ENCODE measurements around the gene GPR143.

The GPR143 gene

DNA sequence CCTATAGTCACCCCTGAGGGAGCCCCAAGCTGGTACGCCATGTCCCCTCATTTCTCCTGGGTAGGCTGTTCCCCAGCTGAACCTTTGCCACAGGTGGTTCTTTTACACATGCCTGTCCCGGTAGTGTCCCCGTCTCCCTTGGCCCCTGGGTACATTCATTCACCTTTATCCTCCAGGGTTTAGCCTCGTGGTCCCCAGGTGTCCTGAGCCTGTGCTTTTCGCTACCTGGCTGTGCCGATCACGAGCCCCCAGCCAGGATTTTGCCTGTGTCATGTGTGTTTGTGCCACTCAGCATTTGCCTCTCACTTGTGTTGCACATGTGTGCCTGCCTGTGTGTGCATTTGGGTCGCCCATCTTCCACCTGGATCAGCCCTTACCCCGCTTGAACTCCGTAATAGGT is 57.6 kb downstream of the GPR143 start:
- Mint-ChIP-seq H3K4me3 (no peak overlapping the region), H3K36me3 (ENCODE audit: low read depth) (peaks cover 33% of the 10 kb centered on the region)
- no peak for ATAC-seq

DNA sequence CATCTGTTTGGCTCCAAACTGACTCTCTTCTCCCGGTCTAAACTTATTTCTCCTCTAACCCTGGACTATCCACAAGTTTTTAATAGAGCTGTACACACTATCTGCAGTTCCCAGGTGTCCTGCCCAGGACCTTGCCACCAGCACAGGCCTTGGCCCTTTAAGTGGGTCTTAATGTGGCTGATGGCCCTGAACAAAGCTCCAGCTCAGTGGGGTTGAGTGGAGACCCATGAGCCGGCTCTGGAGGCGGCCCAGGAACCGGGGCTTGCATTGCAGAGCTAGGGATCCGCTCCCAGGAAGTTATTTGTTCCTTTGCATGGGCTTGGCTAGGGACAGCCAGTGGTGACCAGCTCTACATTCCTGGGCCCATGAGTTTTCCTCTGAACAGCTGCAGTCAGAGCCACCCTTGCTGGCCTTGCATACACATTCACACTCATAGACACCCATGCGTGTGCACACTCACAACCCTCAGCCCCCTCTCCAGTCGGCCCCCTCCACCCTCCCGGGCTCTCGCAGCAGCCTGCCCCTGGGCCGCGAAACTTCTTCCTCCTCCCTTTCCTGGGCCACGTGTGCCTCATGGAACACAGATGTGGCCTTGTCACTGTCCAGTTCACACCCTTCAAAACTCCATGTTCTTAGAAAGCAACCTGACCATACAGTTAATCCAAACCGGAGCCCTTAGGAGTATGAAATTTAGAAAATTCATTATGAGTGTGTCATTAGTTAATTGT is 58.2 kb downstream of the GPR143 start:
- ATAC-seq (peak; percentile 23), DNase-seq (no peak)
- no peaks in the 10 kb centered on the region for H3K9me3 Mint-ChIP-seq
- H3K27me3 Mint-ChIP-seq: no peaks in the 10 kb centered on the region
- H3K27ac Mint-ChIP-seq: no peak overlapping the region
- peaks cover 6% of the 10 kb centered on the region for H3K4me1 Mint-ChIP-seq
- H3K36me3 Mint-ChIP-seq (ENCODE audit: low read depth): peaks cover 33% of the 10 kb centered on the region
- H3K4me3 Mint-ChIP-seq: no peak overlapping the region

More for the DNA sequence above, 57.6 kb downstream of the GPR143 start:
- Mint-ChIP-seq H3K27me3 (no peaks in the 10 kb centered on the region), H3K27ac (no peak overlapping the region), H3K9me3 (no peaks in the 10 kb centered on the region), H3K4me1 (peaks cover 6% of the 10 kb centered on the region)
- DNase-seq: no peak

DNA sequence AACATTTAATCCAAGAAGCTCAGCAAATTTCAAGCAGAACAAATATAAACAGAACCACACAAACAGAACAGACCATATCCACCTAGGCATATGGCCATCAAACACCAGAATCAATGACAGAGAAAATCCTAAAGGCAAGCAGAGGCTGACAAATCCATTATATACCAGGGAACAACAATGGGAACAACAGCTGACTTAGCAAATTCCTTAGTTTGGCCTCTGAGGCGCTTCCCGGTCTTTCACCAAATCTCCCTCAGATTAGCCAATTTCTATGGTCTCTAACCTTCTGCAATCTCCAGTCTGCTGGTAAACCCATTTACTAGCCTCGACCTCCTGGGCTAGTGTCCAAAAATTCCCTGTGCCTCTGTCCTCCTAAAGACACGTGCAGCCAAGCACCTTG is 59.2 kb downstream of the GPR143 start:
- H3K4me3 Mint-ChIP-seq: no peak overlapping the region

DNA sequence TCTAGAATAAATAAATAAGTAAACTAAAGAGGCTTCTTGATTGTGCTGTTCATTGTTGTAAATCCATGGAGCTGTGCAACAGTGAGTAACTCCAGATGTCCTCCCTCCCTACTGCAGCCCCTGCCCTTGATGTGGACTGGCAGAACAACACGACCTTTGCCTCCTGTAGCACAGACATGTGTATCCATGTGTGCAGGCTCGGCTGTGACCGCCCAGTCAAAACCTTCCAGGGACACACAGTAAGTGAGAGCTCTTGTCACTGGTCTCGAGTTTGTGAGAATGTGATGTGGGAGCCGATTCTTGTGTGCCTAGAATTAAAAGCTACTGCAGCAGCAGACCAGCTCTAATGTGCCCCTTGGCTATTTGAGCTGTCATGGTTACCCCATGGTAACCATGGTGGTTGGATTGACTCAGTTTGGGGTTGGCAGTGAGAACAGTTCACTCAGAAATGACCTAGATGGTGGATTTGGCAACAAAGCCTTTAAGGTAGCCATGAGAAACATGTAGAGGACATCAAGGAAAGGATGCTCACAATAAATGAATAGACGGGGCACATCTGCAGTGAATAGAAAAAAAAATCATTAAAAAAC is 60.7 kb downstream of the GPR143 start:
- Mint-ChIP-seq H3K9me3 (no peaks in the 10 kb centered on the region), H3K4me3 (no peak overlapping the region), H3K27me3 (no peaks in the 10 kb centered on the region), H3K36me3 (ENCODE audit: low read depth) (peaks cover 44% of the 10 kb centered on the region), H3K27ac (no peak overlapping the region), H3K4me1 (peaks cover 6% of the 10 kb centered on the region)
- ATAC-seq (no peak), DNase-seq (no peak)

More for the DNA sequence above, 59.2 kb downstream of the GPR143 start:
- Mint-ChIP-seq H3K27me3 (no peaks in the 10 kb centered on the region), H3K27ac (no peak overlapping the region), H3K9me3 (no peaks in the 10 kb centered on the region), H3K36me3 (ENCODE audit: low read depth) (peaks cover 38% of the 10 kb centered on the region), H3K4me1 (peaks cover 6% of the 10 kb centered on the region)
- DNase-seq: no peak
- no peak for ATAC-seq

DNA sequence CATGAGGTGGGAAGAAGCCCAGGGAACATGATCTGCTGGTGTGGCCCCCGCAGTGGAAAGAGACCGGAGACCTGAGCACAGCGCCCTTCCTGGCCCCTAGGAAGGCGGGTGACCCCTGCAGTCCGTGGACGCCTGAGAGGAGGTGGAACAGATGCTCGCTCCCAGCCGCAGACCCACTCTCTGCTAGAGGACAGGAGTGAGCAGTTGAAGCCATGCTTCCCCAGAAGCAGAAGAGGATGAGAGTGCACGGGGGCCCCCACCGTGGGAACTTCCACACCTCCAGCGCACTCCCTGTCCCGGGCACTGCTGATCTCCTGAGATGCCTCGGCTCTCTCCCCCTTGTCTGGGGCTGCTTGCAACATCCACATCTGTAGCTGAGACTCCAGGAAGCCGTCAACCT is 62.2 kb downstream of the GPR143 start:
- Mint-ChIP-seq H3K27me3 (no peaks in the 10 kb centered on the region), H3K4me3 (no peak overlapping the region), H3K36me3 (ENCODE audit: low read depth) (peaks cover 41% of the 10 kb centered on the region), H3K9me3 (no peaks in the 10 kb centered on the region), H3K4me1 (no peaks in the 10 kb centered on the region), H3K27ac (no peak overlapping the region)
- DNase-seq (no peak), ATAC-seq (no peak)

DNA sequence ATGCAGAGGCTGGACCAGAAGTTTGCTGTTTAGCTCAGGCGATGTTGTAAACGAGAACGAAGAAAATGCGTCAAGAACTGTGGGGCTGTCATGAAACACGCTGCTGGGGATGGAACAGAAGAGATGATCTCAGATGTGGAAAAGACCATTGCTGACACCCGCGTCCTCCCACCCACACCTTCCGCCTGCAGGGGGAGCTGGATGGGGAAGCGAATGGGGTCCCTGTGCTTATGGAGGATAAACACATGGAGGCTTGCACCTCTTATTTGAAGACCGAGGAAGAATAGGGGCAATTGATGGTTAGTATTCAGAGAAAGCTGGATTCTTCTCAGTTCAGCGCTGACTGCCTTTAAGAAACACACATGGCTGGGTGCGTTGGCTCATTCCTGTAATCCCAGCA is 63.9 kb downstream of the GPR143 start:
- Mint-ChIP-seq H3K27me3 (no peaks in the 10 kb centered on the region), H3K9me3 (no peaks in the 10 kb centered on the region), H3K4me3 (no peak overlapping the region), H3K27ac (no peak overlapping the region), H3K4me1 (no peaks in the 10 kb centered on the region), H3K36me3 (ENCODE audit: low read depth) (peaks cover 45% of the 10 kb centered on the region)
- ATAC-seq: no peak
- no peak for DNase-seq

DNA sequence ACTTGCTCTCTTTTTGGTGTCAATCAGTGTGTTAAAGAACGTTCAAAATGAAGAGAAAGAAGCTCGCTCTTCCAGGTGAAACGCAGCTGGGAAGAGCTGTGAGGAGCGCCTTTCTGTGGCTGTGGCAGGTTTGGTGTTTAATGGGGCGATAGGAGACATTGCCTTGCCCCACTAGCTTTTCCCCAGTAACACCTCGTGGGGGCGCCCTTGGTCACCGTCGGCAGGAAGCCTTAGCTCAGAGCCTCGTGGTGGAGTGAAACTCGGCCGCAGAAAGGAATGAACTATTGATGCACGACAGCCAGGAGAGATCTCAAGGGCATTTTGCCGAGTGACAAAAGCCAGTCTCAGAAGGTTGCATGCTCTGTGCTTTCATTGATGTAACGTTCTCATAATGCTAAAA is 65.1 kb downstream of the GPR143 start:
- no peak overlapping the region for H3K4me3 Mint-ChIP-seq
- no peak overlapping the region for H3K27ac Mint-ChIP-seq
- no peaks in the 10 kb centered on the region for H3K9me3 Mint-ChIP-seq
- no peaks in the 10 kb centered on the region for H3K4me1 Mint-ChIP-seq
- peaks cover 48% of the 10 kb centered on the region for H3K36me3 Mint-ChIP-seq (ENCODE audit: low read depth)
- no peaks in the 10 kb centered on the region for H3K27me3 Mint-ChIP-seq
- ATAC-seq (no peak), DNase-seq (no peak)

DNA sequence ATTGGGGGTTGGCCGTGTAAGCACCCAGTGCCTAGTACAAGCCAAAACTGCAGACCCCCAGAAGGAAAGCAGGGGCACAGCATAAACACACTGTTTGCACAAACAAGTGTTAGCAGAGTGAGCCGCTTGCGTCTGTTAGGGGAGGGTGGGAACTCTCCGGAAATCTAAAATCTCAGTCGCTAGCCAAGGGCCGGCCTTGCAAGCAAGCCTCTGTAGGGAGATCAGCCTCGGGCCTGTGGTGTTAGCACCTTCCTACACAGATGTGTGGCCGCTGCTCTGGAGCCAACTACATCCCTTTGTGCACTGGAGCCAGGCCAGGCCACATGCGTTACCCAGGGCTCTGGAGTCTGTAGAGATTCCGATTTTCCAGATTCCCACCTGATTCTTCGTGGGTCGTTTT is 67.1 kb downstream of the GPR143 start:
- H3K27me3 Mint-ChIP-seq: no peaks in the 10 kb centered on the region
- H3K9me3 Mint-ChIP-seq: no peaks in the 10 kb centered on the region
- peaks cover under 1% of the 10 kb centered on the region for H3K4me1 Mint-ChIP-seq
- H3K4me3 Mint-ChIP-seq: no peak overlapping the region
- H3K27ac Mint-ChIP-seq: no peak overlapping the region
- H3K36me3 Mint-ChIP-seq (ENCODE audit: low read depth): peaks cover 41% of the 10 kb centered on the region
- DNase-seq: no peak
- ATAC-seq: no peak

DNA sequence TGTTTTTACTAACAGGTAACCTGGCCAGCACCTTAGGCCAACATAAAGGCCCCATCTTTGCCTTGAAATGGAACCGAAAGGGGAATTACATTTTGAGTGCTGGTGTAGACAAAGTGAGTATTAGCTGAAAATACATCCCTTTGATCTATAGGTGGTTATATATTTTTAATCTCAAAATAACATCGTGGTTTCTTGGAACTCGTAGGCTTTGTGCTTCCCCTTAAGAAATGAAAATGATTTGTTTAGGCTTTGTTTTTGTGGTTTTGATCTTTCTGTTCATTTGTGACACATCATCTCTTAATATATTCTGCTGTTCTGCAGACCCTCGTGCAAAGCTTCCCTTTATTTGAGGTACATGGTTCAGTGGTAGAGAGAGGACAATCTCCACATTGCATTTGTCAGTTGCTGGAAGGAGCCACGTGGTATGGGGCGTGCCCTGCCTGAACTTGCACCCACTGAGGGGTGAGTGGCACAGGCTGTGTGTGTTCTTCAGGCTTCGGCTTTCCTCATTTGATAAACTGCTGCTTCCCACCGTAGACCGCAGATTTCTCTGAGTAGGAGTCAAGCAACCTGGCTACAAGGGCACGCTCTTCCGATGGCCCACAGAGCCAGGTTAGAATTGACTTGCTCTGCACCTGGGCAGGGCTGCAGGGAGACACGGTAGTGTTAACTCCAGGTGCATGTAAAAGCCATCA is 72.2 kb downstream of the GPR143 start:
- no peaks in the 10 kb centered on the region for H3K27me3 Mint-ChIP-seq
- H3K36me3 Mint-ChIP-seq (ENCODE audit: low read depth): peaks cover 24% of the 10 kb centered on the region
- no peaks in the 10 kb centered on the region for H3K9me3 Mint-ChIP-seq
- H3K27ac Mint-ChIP-seq: no peak overlapping the region
- H3K4me3 Mint-ChIP-seq: no peak overlapping the region
- DNase-seq: no peak
- H3K4me1 Mint-ChIP-seq: peaks cover 3% of the 10 kb centered on the region
- ATAC-seq: no peak

DNA sequence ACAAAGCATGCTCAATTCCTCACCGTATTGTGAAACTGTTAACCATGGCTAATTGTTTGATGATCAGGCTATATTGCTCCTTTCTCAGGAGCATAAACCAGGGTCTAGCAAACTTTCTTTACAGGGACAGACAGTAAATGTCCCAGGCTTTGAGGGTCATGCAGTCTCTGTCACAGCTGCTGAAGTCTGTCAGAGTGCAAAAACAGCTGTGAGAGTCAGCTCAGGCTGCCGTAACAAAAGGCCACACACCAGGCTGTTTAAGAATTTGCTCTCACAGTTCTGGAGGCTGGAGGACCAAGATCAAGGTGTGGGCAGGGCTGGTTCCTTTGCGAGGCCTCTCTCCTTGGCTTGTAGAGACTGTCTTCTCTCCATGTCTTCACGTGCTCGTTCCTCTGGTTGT is 75.6 kb downstream of the GPR143 start:
- Mint-ChIP-seq H3K27ac (no peak overlapping the region), H3K36me3 (ENCODE audit: low read depth) (peaks cover 21% of the 10 kb centered on the region), H3K9me3 (no peaks in the 10 kb centered on the region), H3K4me1 (peaks cover 3% of the 10 kb centered on the region), H3K27me3 (no peaks in the 10 kb centered on the region), H3K4me3 (no peak overlapping the region)
- DNase-seq (no peak), ATAC-seq (no peak)

DNA sequence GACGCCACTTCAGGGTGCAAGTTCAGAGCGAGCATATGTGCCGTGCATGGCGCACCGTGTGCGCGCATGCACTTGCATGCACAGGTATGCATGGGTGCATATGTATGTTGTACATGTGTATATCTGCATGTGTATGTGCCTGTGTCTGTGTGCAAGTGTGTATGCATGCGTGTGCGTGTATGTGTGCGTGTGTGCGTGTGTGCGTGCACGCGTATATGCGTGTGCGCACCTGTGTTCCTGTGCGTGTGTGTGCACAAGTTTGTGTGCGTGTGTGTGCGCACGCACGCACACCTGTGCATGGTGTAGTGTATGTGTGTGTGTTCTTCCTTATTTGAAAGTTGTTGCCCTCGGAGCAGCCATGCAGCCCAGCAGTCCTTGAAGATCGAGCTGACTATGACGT is 76.8 kb downstream of the GPR143 start:
- Mint-ChIP-seq H3K4me1 (peaks cover 3% of the 10 kb centered on the region), H3K4me3 (no peak overlapping the region), H3K27ac (no peak overlapping the region), H3K27me3 (no peaks in the 10 kb centered on the region), H3K36me3 (ENCODE audit: low read depth) (peaks cover 20% of the 10 kb centered on the region), H3K9me3 (no peaks in the 10 kb centered on the region)
- DNase-seq (no peak), ATAC-seq (no peak)

DNA sequence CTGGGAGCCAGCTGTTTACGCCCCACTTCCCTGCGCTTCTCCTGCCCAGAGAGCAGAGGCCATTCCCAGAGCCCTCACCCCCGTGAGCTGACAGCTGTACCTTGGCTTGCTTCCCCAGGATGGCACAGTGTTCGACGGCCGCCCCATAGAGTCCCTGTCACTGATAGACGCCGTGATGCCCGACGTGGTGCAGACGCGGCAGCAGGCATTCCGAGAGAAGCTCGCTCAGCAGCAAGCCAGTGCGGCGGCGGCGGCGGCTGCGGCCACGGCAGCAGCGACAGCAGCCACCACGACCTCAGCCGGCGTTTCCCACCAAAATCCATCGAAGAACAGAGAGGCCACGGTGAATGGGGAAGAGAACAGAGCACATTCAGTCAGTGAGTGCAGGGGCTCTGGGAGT is 77.7 kb downstream of the GPR143 start:
- Mint-ChIP-seq H3K27me3 (no peaks in the 10 kb centered on the region), H3K4me3 (no peak overlapping the region), H3K36me3 (ENCODE audit: low read depth) (peaks cover 15% of the 10 kb centered on the region), H3K27ac (no peak overlapping the region), H3K9me3 (no peaks in the 10 kb centered on the region), H3K4me1 (no peaks in the 10 kb centered on the region)
- DNase-seq (no peak), ATAC-seq (no peak)

DNA sequence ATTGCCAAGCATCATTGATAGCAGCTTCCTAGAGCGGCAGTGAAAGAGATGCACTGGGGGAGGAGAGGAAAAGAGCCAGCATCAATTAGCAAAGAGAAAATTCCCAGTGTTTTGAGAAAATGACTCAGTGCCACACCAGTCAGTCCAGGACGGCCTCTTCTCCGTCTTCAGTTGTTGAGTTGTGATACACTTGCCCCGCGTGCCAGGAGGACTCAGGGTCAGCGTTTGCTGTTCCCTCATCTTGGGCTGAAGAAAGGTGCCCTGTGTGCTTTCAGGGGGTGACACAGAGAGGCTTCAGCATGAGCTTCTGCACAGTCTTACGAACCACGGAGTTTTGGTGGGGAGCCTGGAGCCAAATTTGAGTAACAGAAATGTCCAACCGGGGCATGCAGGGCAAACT is 82.3 kb downstream of the GPR143 start:
- peaks cover 10% of the 10 kb centered on the region for H3K4me1 Mint-ChIP-seq
- no peaks in the 10 kb centered on the region for H3K9me3 Mint-ChIP-seq
- H3K27me3 Mint-ChIP-seq: no peaks in the 10 kb centered on the region
- ATAC-seq (no peak), DNase-seq (no peak)
- H3K4me3 Mint-ChIP-seq: no peak overlapping the region
- H3K27ac Mint-ChIP-seq: no peak overlapping the region
- H3K36me3 Mint-ChIP-seq (ENCODE audit: low read depth): peaks cover 15% of the 10 kb centered on the region

DNA sequence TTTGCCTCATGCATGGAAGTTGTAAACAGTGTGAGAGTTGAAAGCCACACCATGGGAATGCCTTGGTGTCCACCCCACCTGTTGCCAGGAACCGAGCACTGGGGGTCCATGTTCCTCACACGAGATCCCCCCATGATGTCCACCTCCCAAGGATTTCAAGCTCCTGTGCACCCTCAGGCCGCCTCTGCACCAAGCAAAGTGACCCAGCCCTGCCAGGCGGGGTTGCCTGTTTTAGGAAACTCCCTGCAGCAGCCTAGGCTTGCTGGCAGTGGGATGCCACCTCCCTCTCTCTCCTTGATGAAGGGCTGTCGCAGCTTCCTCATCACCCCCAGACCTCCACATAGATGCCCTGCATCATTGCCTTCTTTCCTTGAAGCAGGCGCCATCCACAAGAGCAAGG is 82.8 kb downstream of the GPR143 start:
- H3K9me3 Mint-ChIP-seq: no peaks in the 10 kb centered on the region
- H3K27me3 Mint-ChIP-seq: no peaks in the 10 kb centered on the region
- DNase-seq: no peak
- ATAC-seq: no peak
- H3K36me3 Mint-ChIP-seq (ENCODE audit: low read depth): peaks cover 14% of the 10 kb centered on the region
- H3K27ac Mint-ChIP-seq: no peak overlapping the region
- peaks cover 14% of the 10 kb centered on the region for H3K4me1 Mint-ChIP-seq
- no peak overlapping the region for H3K4me3 Mint-ChIP-seq

DNA sequence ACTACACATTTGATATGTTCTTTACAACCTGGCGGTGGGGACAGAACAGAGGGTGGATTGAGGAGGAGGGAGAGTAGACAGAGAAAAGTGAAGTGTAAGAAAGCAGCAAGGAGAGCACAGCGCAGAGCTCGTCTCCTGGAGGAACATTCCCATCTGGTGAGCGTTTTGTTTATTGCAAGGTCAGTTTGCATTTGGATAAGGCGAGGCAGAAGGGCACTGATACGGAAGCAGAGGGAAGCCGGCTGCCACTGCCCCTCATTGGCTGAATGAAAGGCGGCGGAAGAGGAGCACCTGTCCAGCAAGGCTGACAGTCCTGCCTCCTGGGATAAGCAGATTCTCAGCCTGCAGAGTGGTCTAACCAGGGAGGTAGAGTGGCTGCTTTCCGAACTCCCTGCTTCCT is 83.2 kb downstream of the GPR143 start:
- Mint-ChIP-seq H3K4me1 (peaks cover 18% of the 10 kb centered on the region), H3K36me3 (ENCODE audit: low read depth) (peaks cover 14% of the 10 kb centered on the region)
- DNase-seq: no peak

More for the DNA sequence above, 83.2 kb downstream of the GPR143 start:
- Mint-ChIP-seq H3K27me3 (no peaks in the 10 kb centered on the region), H3K9me3 (no peaks in the 10 kb centered on the region), H3K27ac (no peak overlapping the region), H3K4me3 (no peak overlapping the region)
- ATAC-seq: no peak
